Ectodermal cell (in vitro differentiated cells): ENCODE measurements around the gene TSLP.

Source experiments
- H3K27ac ChIP-seq: 2 replicates; pipeline ENCODE4 v1.7.0; 2013; ENCODE audit warnings: mild to moderate bottlenecking, low read depth, low read length; ENCODE audit not compliant: insufficient read depth, poor library complexity, severe bottlenecking
- H3K27me3 ChIP-seq: 2 replicates; pipeline ENCODE4 v1.7.0; 2013; ENCODE audit warnings: mild to moderate bottlenecking, low read length; ENCODE audit not compliant: insufficient read depth, control insufficient read depth, poor library complexity, severe bottlenecking
- H3K36me3 ChIP-seq: one replicate; pipeline ENCODE4 v1.7.0; 2013; ENCODE audit warnings: low read length; ENCODE audit not compliant: control insufficient read depth, insufficient read depth
- H3K4me1 ChIP-seq: one replicate; pipeline ENCODE4 v1.7.0; 2013; ENCODE audit warnings: low read length; ENCODE audit not compliant: control insufficient read depth, insufficient read depth
- H3K4me3 ChIP-seq: 2 replicates; pipeline ENCODE4 v1.7.0; 2013; ENCODE audit warnings: low read depth, low read length, control low read depth; ENCODE audit not compliant: insufficient read depth
- H3K9me3 ChIP-seq: 2 replicates; pipeline ENCODE4 v1.7.0; 2013; ENCODE audit warnings: mild to moderate bottlenecking, low read length, moderate library complexity; ENCODE audit not compliant: control insufficient read depth
- WGBS, 2 experiments: methylation state at CpG; one replicate each; pipeline ENCODE4 v1.1.7; 2013; ENCODE audit warnings: missing lambda C conversion rate in 2 of 2; 5-methylcytosine and 5-hydroxymethylcytosine counted together

Gene TSLP

DNA sequence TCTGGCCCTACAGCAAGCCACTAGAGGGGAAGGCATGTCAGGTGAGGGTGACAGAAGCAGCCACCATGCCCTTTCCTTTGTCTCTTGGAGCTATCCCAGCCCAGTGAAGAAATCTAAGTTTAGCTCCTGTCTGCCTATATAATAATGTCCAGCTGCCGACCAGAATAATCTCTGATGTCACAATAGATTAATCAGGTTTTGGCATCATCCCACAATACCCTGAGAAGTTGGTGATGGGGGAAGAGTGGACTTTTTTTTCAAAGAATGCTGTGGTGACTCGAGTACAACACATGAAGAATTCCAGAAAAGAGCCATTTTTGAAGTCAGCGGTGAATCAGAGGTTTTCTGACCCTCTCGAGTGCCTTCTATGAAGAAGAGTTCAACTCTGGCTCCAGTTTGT, 1.7 kb upstream of the TSLP start:
- Histone ChIP-seq H3K36me3 (no peaks in the 10 kb centered on the region), H3K27ac (no peak overlapping the region), H3K4me1 (no peaks in the 10 kb centered on the region), H3K27me3 (peaks cover 75% of the 10 kb centered on the region), H3K9me3 (no peaks in the 10 kb centered on the region), H3K4me3 (peak overlapping the region; percentile 13)
- 67 to 70% methylated on average over 4 of the region's 4 CpGs for WGBS, 2 experiments

DNA sequence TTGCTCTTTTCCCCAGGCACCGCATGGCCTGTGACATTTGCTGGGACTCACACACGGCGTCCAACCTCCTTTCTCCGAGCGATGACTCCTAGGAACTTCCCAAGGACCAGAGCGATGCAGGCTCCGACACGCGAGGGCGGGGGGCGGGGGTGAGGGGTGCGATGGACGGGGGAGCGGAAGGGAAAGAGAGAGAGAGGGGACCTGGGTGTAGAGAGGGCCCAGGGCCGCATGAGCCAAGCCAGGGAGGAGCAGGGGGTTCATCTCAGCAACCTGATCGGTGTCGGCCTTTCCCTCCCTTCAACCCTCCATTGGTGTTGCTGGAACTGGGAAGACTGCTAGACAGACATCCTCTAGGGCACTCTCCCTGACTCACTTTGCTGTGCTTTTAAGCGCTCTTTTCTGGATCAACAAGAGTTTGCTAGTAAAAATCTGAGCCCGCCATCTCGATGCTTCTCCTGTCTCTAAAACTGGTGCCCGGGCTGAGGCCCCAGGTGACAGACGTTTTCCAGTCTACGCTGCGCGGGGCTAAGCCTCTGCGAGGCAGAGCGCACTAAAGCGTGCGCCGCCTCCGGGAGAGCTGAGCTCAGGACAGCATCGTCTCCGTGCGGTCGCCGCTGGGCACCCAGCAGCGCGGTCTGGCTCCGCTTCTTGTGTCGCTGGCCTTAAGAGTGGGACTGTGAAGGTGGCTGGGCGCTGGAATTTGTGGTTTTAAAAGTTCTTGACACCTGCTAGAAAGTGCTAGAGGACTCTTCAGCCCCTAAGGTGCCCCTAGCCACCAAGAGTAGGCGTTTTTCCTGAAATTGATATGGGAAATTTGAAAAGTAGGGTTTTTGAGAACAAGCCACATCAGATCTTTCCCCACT, 1.0 kb upstream of the TSLP start:
- Histone ChIP-seq H3K4me3 (peak overlapping the region; percentile 13), H3K27me3 (peaks cover 82% of the 10 kb centered on the region), H3K9me3 (no peaks in the 10 kb centered on the region), H3K36me3 (no peaks in the 10 kb centered on the region), H3K4me1 (no peaks in the 10 kb centered on the region), H3K27ac (no peak overlapping the region)
- 2 to 3% methylated on average over 41 to 42 of the region's 42 CpGs for WGBS, 2 experiments

DNA sequence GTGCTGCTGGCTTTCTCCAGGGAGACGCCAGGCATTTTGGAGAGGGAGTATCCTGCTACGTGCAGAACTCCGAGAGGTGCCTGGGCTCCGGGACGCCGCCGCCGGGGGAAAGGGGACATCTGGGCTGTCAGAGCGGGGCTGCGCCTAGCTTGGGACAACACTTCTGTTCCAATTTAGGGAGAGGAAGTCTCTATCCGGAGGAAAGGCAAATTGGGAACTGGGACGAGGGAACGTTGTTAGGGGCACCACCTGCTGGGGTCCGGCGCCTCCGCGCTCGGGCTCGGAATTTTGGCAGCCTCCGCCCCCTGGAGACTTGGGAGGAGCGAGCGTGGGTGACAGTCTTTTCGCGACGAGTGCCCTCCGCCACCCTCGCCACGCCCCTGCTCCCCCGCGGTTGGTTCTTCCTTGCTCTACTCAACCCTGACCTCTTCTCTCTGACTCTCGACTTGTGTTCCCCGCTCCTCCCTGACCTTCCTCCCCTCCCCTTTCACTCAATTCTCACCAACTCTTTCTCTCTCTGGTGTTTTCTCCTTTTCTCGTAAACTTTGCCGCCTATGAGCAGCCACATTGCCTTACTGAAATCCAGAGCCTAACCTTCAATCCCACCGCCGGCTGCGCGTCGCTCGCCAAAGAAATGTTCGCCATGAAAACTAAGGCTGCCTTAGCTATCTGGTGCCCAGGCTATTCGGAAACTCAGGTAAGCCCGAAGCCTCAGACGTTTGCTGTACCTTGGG, 1.6 kb downstream of the TSLP start:
- no peaks in the 10 kb centered on the region for H3K36me3 ChIP-seq
- 1% methylated on average over 44 of the region's 44 CpGs for WGBS, 2 experiments
- no peaks in the 10 kb centered on the region for H3K4me1 ChIP-seq
- H3K9me3 ChIP-seq: no peaks in the 10 kb centered on the region
- H3K27me3 ChIP-seq: peaks cover 76% of the 10 kb centered on the region
- peak overlapping the region; percentile 32 for H3K4me3 ChIP-seq
- no peak overlapping the region for H3K27ac ChIP-seq

DNA sequence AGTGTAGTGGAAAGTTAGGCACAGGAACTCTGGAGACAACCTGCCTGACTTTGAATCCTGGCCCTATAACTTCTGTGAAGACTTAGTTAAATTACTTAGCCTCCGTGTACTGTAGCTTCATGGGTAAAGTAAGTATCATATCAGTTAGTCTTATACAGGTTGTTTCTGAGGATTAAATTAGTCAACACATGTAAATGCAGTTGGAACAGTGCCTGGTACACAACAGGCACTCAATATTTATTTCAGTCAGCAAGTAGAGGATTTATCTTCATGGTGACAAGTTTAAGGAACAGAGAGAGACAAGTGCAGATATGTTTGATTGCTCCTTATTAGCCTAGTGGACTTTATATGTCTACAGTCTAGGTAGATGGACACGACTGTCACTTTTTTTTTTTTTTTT, 2.7 kb downstream of the TSLP start:
- Histone ChIP-seq H3K27ac (no peak overlapping the region), H3K27me3 (peaks cover 66% of the 10 kb centered on the region), H3K36me3 (no peaks in the 10 kb centered on the region), H3K4me3 (no peak overlapping the region), H3K9me3 (no peaks in the 10 kb centered on the region), H3K4me1 (no peaks in the 10 kb centered on the region)
- WGBS, 2 experiments: 74 to 81% methylated on average over 2 of the region's 2 CpGs

DNA sequence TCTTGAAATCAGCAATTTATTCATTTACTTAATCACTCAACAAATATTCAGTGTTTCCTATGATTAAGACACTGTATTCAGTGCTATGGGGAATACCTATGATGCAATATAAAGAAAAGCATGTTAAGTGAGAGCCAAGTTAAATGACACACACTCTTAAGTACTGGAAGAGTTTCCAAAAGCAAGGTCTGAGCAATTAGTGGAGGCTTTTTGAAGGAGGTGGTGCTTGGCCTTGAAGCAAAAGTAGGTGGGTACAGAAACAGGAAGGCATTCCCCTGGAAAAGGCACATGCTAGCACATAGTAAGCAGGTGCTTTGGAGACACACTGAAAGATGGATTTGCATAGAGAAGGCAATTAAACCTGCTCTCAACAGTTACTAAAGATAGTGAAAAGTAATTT, 4.0 kb downstream of the TSLP start:
- no peak overlapping the region for H3K4me3 ChIP-seq
- no peaks in the 10 kb centered on the region for H3K4me1 ChIP-seq
- no peaks in the 10 kb centered on the region for H3K9me3 ChIP-seq
- H3K27me3 ChIP-seq: peaks cover 53% of the 10 kb centered on the region
- H3K27ac ChIP-seq: no peak overlapping the region
- no peaks in the 10 kb centered on the region for H3K36me3 ChIP-seq

DNA sequence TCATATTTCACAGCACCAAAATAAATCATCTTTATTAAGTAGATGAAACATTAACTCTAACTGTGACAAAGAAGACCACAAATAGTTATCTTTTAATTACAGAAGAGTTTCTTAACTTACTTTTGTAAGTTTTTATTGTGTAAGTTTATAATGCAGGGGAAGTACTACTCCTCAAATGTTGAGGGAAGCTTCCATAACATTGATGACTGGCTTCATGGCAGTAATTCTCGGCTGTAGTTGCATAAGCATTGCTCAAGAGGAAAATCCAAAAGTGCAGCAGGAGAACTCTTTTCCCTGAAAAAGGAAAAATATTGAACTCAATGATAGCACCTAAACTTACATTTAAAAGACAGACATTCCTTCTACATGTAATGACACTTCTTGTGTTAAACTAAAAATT, 4.6 kb downstream of the TSLP start:
- H3K36me3 ChIP-seq: no peaks in the 10 kb centered on the region
- H3K27me3 ChIP-seq: peaks cover 47% of the 10 kb centered on the region
- H3K27ac ChIP-seq: no peak overlapping the region
- H3K4me1 ChIP-seq: no peaks in the 10 kb centered on the region
- 76 to 83% methylated on average over 1 of the region's 1 CpG for WGBS, 2 experiments
- no peaks in the 10 kb centered on the region for H3K9me3 ChIP-seq
- H3K4me3 ChIP-seq: no peak overlapping the region

DNA sequence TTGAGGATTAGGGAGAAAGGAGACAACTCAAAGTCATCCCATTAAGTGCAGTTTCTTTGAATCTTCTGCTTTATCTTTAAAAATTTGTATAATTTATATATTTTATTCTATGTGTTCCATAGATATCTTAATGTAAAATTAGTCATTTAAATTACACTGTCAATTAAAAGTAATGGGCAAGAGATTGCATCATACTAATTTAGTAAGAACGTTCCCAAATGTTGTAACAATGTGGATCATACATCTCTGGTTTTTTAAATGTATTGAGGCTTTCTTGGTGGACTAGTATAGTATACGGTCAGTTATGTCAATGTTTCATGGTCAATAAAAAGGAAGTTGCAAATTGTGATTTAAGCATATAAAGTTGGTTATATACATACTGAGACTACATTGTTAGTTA, 6.2 kb downstream of the TSLP start:
- no peaks in the 10 kb centered on the region for H3K36me3 ChIP-seq
- H3K4me3 ChIP-seq: no peak overlapping the region
- no peak overlapping the region for H3K27ac ChIP-seq
- WGBS, 2 experiments: 92 to 100% methylated on average over 2 of the region's 2 CpGs
- no peaks in the 10 kb centered on the region for H3K4me1 ChIP-seq
- peaks cover 36% of the 10 kb centered on the region for H3K27me3 ChIP-seq
- no peaks in the 10 kb centered on the region for H3K9me3 ChIP-seq

DNA sequence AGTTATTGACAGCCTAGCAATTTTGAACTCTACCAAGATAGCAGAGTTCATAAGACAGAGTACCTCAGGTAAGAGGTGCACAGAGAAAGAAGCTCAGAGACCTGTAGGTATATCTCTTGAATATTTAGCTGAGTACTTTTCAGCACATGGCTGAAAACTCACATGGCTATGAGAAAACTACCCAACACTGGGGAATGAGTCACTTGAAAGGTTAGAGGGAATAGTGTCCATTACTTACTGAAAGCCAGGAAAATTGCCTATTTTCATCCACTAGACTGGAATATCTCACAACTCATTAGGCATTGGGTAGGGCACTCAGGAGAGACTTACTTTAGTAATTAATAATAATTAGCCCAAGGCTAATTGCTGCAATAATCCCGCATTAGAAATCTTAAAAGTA, 8.3 kb downstream of the TSLP start:
- no peak overlapping the region for H3K27ac ChIP-seq
- 75% methylated on average over 1 of the region's 1 CpG; no CpG with 5 or more reads in 1 of the 2 experiments for WGBS, 2 experiments

DNA sequence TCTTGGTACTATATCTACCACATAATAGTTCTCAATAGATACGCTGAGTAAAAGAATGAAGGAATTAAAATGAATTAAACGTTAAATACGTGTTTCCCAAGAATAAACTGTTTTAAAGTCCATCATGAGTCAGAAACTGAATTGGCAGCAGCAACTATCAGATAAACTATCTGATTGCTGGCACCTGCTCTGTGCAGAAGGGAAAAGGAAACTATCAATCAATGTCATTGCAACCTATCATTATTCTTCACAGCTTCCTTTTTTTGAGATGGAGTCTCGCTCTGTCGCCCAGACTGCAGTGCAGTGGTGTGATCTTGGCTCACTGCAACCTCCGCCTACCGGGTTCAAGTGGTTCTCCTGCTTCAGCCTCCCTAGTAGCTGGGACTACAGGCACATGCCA, 11.8 kb downstream of the TSLP start:
- WGBS, 2 experiments: 84 to 90% methylated on average over 7 of the region's 7 CpGs
- H3K9me3 ChIP-seq: no peaks in the 10 kb centered on the region
- H3K4me3 ChIP-seq: no peak overlapping the region

More for the DNA sequence above, 8.3 kb downstream of the TSLP start:
- H3K4me3 ChIP-seq: no peak overlapping the region
- H3K4me1 ChIP-seq: no peaks in the 10 kb centered on the region
- no peaks in the 10 kb centered on the region for H3K36me3 ChIP-seq
- H3K9me3 ChIP-seq: no peaks in the 10 kb centered on the region
- H3K27me3 ChIP-seq: peaks cover 14% of the 10 kb centered on the region

DNA sequence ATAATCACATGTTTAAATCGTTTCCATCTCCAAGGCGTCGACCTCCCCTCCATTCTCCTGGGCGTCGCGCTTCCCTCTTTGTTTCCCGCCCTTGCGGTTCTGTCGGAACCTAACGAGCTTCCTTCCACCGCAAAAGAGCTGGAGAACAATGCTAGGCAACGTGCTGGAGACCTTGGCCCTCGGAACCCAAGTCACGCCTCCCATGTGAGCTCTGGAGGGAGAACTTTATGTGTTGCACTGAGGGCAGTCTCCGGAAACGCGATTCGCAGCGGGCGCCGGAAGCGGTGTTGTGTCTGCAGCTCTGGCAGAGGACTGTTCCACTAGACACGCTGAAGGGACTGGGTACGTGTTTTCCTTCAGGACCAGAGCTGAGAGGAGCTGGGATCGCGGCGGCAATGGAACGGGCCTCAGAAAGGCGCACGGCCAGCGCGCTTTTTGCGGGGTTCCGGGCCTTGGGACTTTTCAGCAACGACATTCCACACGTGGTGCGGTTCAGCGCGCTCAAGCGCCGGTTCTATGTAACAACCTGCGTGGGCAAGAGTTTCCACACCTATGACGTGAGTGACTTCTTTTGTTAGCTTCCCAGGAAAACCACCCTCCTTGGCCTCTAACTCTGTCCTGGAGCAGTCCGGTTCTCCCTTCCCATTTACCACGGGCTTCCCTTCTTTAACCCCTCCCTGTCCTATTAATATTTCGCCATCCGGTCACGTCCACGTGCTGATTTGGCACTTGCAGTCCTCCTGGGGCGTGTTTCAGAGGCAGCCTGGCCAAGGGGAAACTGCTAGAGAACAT, 20.7 kb downstream of the TSLP start, which contains the start of gene WDR36:
TSS of gene WDR36 (plus strand) at position 287 of the 792 bp plus-strand sequence. CDS start at position 396, 109 bp downstream.
- Histone ChIP-seq H3K27ac (no peak within 1 kb of the TSS), H3K36me3 (no peaks in the 10 kb centered on the region), H3K27me3 (no peaks in the 10 kb centered on the region), H3K4me3 (peak within 1 kb of the TSS; percentile 97), H3K4me1 (peaks cover 8% of the 10 kb centered on the region), H3K9me3 (no peaks in the 10 kb centered on the region)
- 2% methylated on average over 50 of the region's 50 CpGs for WGBS, 2 experiments

More for the DNA sequence above, 11.8 kb downstream of the TSLP start:
- H3K27ac ChIP-seq: no peak overlapping the region
- H3K4me1 ChIP-seq: no peaks in the 10 kb centered on the region
- peaks cover 5% of the 10 kb centered on the region for H3K27me3 ChIP-seq
- H3K36me3 ChIP-seq: no peaks in the 10 kb centered on the region
